IPS DF 4.7 (cell line): Measurements from ENCODE around the gene GNGT1.
"Not testable (repeated sequence)": the region's sequence is repeated elsewhere in the genome, so short reads cannot be mapped to it uniquely, and the experiment has no call there.

ENCODE experiments used
- DNase-seq: peaks from one replicate; pipeline ENCODE4 v3.0.0-alpha.2; 2013; ENCODE audit warnings: low spot score; ENCODE audit errors: extremely low read depth

Gene GNGT1

GRCh38 chr7:93902777-93903423 lies 3.5 kb upstream of the GNGT1 start:
- no peak for DNase-seq

- DNase-seq, result no peak
Observed at GRCh38 chr7:93910076-93910994, 4.0 kb downstream of the GNGT1 start.

- DNase-seq, result not testable (repeated sequence)
Observed at GRCh38 chr7:93911242-93911641, 4.9 kb downstream of the GNGT1 start.

GRCh38 chr7:93911661-93912060 lies 5.3 kb downstream of the GNGT1 start:
- DNase-seq, result not testable (repeated sequence)

GRCh38 chr7:93913197-93913596 lies 6.8 kb downstream of the GNGT1 start:
- DNase-seq, result no peak

GRCh38 chr7:93914581-93915066 lies 8.3 kb downstream of the GNGT1 start:
- DNase-seq, result no peak

GRCh38 chr7:93915206-93915842 lies 9.0 kb downstream of the GNGT1 start:
- not testable (repeated sequence) for DNase-seq

GRCh38 chr7:93915888-93916287 lies 9.5 kb downstream of the GNGT1 start:
- not testable (repeated sequence) for DNase-seq

GRCh38 chr7:93916315-93916714 lies 9.9 kb downstream of the GNGT1 start:
- DNase-seq, result not testable (repeated sequence)

- no peak for DNase-seq
Observed at GRCh38 chr7:93920496-93921182, 14.3 kb downstream of the GNGT1 start.

GRCh38 chr7:93921186-93921585 lies 14.8 kb downstream of the GNGT1 start:
- DNase-seq, result no peak

- DNase-seq, result no peak
Observed at GRCh38 chr7:93921607-93922566, 15.5 kb downstream of the GNGT1 start, which contains the start of gene GNG11. TSS of gene GNG11 (plus strand) at chr7:93921735. CDS start at chr7:93922138, 403 bp downstream.

- no peak for DNase-seq
Observed at GRCh38 chr7:93923296-93923695, 16.9 kb downstream of the GNGT1 start.

- DNase-seq, result no peak
Observed at GRCh38 chr7:93923942-93924341, 17.6 kb downstream of the GNGT1 start.

- DNase-seq, result no peak
Observed at GRCh38 chr7:93926800-93927199, 20.4 kb downstream of the GNGT1 start.

- no peak for DNase-seq
Observed at GRCh38 chr7:93927585-93927984, 21.2 kb downstream of the GNGT1 start.

- DNase-seq, result no peak
Observed at GRCh38 chr7:93931655-93932054, 25.3 kb downstream of the GNGT1 start.

- no peak for DNase-seq
Observed at GRCh38 chr7:93933156-93933555, 26.8 kb downstream of the GNGT1 start.

- no peak for DNase-seq
Observed at GRCh38 chr7:93935102-93935501, 28.7 kb downstream of the GNGT1 start.

- no peak for DNase-seq
Observed at GRCh38 chr7:93937818-93938217, 31.5 kb downstream of the GNGT1 start.
